Smooth muscle cell (in vitro differentiated cells): Measurements from ENCODE around the gene CHMP2B. TPM values are rescaled to one million over a fixed set of nuclear protein-coding genes. Genes with fewer than 3 reads are reported as not detected.

Experiments
- DNase-seq: peaks from one replicate; lab custom pipeline; 2025; ENCODE audit not compliant: unreplicated experiment; lab: John Stamatoyannopoulos, UW
- H2AFZ ChIP-seq: fragments of 200-600 bp; sonication (generic); 2 replicates; pipeline ENCODE4 v1.6.0; 2016; ENCODE audit warnings: antibody characterized with exemption, low read depth, mild to moderate bottlenecking
- H3F3A ChIP-seq: fragments of 200-600 bp; sonication (generic); 2 replicates; pipeline ENCODE4 v1.6.0; 2017; ENCODE audit warnings: antibody characterized with exemption, low read depth
- H3K27ac ChIP-seq: fragments of 200-600 bp; sonication (generic); 2 replicates; pipeline ENCODE4 v1.5.1; 2016; ENCODE audit warnings: low read depth, mild to moderate bottlenecking
- H3K27me3 ChIP-seq: fragments of 200-600 bp; sonication (generic); 2 replicates; pipeline ENCODE4 v1.6.1; 2016; ENCODE audit warnings: low read depth, mild to moderate bottlenecking
- H3K36me3 ChIP-seq: fragments of 200-600 bp; sonication (generic); 2 replicates; pipeline ENCODE4 v1.5.1; 2016; ENCODE audit warnings: low read depth
- H3K4me1 ChIP-seq: fragments of 200-600 bp; sonication (generic); 2 replicates; pipeline ENCODE4 v1.5.1; 2016; ENCODE audit warnings: low read depth
- H3K4me2 ChIP-seq: fragments of 200-600 bp; sonication (generic); 2 replicates; pipeline ENCODE4 v1.6.0; 2016; ENCODE audit warnings: mild to moderate bottlenecking
- H3K4me3 ChIP-seq: fragments of 200-600 bp; sonication (generic); 2 replicates; pipeline ENCODE4 v1.5.1; 2016; ENCODE audit warnings: mild to moderate bottlenecking
- H3K79me2 ChIP-seq: fragments of 200-600 bp; sonication (generic); 2 replicates; pipeline ENCODE4 v1.6.0; 2016; ENCODE audit warnings: low read depth, mild to moderate bottlenecking
- H3K9ac ChIP-seq: fragments of 200-600 bp; sonication (generic); 2 replicates; pipeline ENCODE4 v1.6.0; 2016; ENCODE audit warnings: low read depth
- H3K9me3 ChIP-seq: fragments of 200-600 bp; sonication (generic); replicated peaks from 2 replicates; pipeline ENCODE4 v1.5.1; 2016; ENCODE audit warnings: low read depth
- H4K20me1 ChIP-seq: fragments of 200-600 bp; sonication (generic); 2 replicates; pipeline ENCODE4 v1.6.0; 2016; ENCODE audit warnings: low read depth
- WGBS: methylation state at CpG from one replicate; pipeline ENCODE4 v1.1.7; 2016; ENCODE audit warnings: low lambda C conversion rate; 5-methylcytosine and 5-hydroxymethylcytosine counted together
- polyA plus RNA-seq: library from polyadenylated mRNA; unstranded; fragments of >200 nt; fragmentation: Nextera tagmentation; extraction: Ambion mirVana; gene quantifications from 2 replicates; pipeline ENCODE4 v1.2.1, GENCODE V29; 2016
- total RNA-seq: library from RNA; depleted of rRNA; stranded (reverse); fragments of >200 nt; gene quantifications from 2 replicates; pipeline ENCODE4 v1.2.3, GENCODE V29; 2014
- TF ChIP-seq, protein P1 (sequence below): fragments of 200-600 bp; sonication (generic); IDR thresholded peaks from 2 replicates; pipeline ENCODE4 v1.5.1; 2017; ENCODE audit warnings: borderline replicate concordance, mild to moderate bottlenecking, antibody characterized with exemption; ENCODE audit not compliant: insufficient read depth, poor library complexity, severe bottlenecking

CHMP2B gene
- total and polyA plus RNA-seq, 2 experiments from 2014 or later: 43.2 to 52.0 TPM

GRCh38 chr3:87182023-87182422 is 45.1 kb upstream of the CHMP2B start:
- H2AFZ ChIP-seq: no peak overlapping the region
- DNase-seq: no peak
- H3K9ac ChIP-seq: no peak overlapping the region
- no peaks in the 10 kb centered on the region for H3F3A ChIP-seq
- no peaks in the 10 kb centered on the region for H4K20me1 ChIP-seq
- no peaks in the 10 kb centered on the region for H3K9me3 ChIP-seq
- H3K36me3 ChIP-seq: no peaks in the 10 kb centered on the region
- no peaks in the 10 kb centered on the region for H3K79me2 ChIP-seq
- H3K4me2 ChIP-seq: no peak overlapping the region
- no peaks in the 10 kb centered on the region for H3K4me1 ChIP-seq
- WGBS: 83% methylated on average over 2 of the region's 2 CpGs
- no peak overlapping the region for H3K27ac ChIP-seq
- H3K27me3 ChIP-seq: no peaks in the 10 kb centered on the region
- TF ChIP-seq, protein P1, sequence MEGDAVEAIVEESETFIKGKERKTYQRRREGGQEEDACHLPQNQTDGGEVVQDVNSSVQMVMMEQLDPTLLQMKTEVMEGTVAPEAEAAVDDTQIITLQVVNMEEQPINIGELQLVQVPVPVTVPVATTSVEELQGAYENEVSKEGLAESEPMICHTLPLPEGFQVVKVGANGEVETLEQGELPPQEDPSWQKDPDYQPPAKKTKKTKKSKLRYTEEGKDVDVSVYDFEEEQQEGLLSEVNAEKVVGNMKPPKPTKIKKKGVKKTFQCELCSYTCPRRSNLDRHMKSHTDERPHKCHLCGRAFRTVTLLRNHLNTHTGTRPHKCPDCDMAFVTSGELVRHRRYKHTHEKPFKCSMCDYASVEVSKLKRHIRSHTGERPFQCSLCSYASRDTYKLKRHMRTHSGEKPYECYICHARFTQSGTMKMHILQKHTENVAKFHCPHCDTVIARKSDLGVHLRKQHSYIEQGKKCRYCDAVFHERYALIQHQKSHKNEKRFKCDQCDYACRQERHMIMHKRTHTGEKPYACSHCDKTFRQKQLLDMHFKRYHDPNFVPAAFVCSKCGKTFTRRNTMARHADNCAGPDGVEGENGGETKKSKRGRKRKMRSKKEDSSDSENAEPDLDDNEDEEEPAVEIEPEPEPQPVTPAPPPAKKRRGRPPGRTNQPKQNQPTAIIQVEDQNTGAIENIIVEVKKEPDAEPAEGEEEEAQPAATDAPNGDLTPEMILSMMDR: no peak
- no peak overlapping the region for H3K4me3 ChIP-seq

GRCh38 chr3:87186608-87187159 is 40.4 kb upstream of the CHMP2B start:
- H3K4me3 ChIP-seq: no peak overlapping the region
- H2AFZ ChIP-seq: peak overlapping the region; percentile 4
- no peaks in the 10 kb centered on the region for H3K4me1 ChIP-seq
- H3K4me2 ChIP-seq: no peak overlapping the region
- no peaks in the 10 kb centered on the region for H3K27me3 ChIP-seq
- no peak overlapping the region for H3K27ac ChIP-seq
- TF ChIP-seq, protein P1: no peak
- H3K36me3 ChIP-seq: no peaks in the 10 kb centered on the region
- WGBS: 72% methylated on average over 2 of the region's 2 CpGs
- no peaks in the 10 kb centered on the region for H3F3A ChIP-seq
- H3K9ac ChIP-seq: no peak overlapping the region
- no peaks in the 10 kb centered on the region for H3K9me3 ChIP-seq
- no peak for DNase-seq
- H4K20me1 ChIP-seq: no peaks in the 10 kb centered on the region
- no peaks in the 10 kb centered on the region for H3K79me2 ChIP-seq

GRCh38 chr3:87191175-87191574 is 35.9 kb upstream of the CHMP2B start:
- Histone ChIP-seq H3K79me2 (no peaks in the 10 kb centered on the region), H3K4me2 (no peak overlapping the region), H3K4me3 (no peak overlapping the region), H3K4me1 (no peaks in the 10 kb centered on the region), H3K9me3 (no peaks in the 10 kb centered on the region), H3K27me3 (no peaks in the 10 kb centered on the region), H3F3A (no peaks in the 10 kb centered on the region), H3K36me3 (no peaks in the 10 kb centered on the region), H2AFZ (no peak overlapping the region), H3K9ac (no peak overlapping the region), H4K20me1 (no peaks in the 10 kb centered on the region), H3K27ac (no peak overlapping the region)
- TF ChIP-seq, protein P1: no peak
- DNase-seq: no peak
- WGBS: 72% methylated on average over 2 of the region's 2 CpGs

DNA sequence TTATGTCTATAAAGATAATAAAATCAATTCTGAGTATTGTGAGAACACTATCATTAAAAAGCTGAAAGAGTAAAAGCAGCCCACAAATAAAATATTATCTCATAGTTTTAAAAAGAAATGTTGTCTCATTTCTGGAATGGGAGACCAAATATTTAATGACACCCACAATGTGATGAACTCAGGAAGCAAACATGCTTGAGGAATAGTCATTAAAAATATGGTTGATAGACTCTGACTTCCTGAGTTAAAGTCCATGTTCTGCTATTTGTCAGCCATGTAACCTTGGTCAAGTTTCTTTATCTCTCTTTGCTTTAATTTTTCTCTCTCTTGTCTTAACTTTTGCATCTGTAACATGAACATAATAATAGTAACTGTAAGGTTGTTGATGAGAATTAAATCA is 35.5 kb upstream of the CHMP2B start:
- DNase-seq: no peak
- no peak overlapping the region for H3K4me2 ChIP-seq
- H3K9ac ChIP-seq: no peak overlapping the region
- H3K27ac ChIP-seq: no peak overlapping the region
- H3F3A ChIP-seq: no peaks in the 10 kb centered on the region
- H3K27me3 ChIP-seq: no peaks in the 10 kb centered on the region
- H3K4me3 ChIP-seq: no peak overlapping the region
- H3K36me3 ChIP-seq: no peaks in the 10 kb centered on the region
- H3K9me3 ChIP-seq: no peaks in the 10 kb centered on the region
- TF ChIP-seq, protein P1: no peak
- no peaks in the 10 kb centered on the region for H3K4me1 ChIP-seq
- H2AFZ ChIP-seq: no peak overlapping the region
- H4K20me1 ChIP-seq: no peaks in the 10 kb centered on the region
- H3K79me2 ChIP-seq: no peaks in the 10 kb centered on the region
